GM10266 (cell line): ENCODE data around the gene OPN4.

ENCODE experiments used
- DNase-seq: peaks from one replicate; pipeline ENCODE4 v3.0.0; 2012; ENCODE audit errors: extremely low spot score
- TF ChIP-seq, protein P1 (sequence below): IDR thresholded peaks from 2 replicates; pipeline ENCODE4 v1.5.1; 2012; ENCODE audit warnings: mild to moderate bottlenecking, low read depth; ENCODE audit not compliant: control insufficient read depth, insufficient read depth; ENCODE audit errors: missing control alignments

OPN4 gene

DNA sequence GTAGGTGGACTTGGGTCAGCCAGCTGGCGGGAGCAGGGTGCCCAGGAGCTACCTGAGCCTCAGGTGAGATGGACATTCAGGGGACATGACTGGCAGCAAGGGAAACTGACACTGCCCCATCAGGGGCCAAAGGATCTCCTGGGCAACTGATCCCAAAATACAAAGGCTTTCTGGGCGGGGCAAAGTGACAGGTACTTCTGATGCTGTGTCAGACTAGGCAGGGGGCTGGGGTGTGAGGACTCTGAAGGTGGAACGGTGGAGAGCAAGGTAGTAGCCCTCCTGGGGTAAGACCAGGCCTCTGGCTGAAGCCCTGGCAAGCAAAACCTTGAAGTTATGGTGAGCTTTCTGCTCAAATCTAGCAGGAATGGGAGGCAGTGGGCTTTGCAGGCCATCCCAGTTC is 4.4 kb downstream of the OPN4 start:
- TF ChIP-seq, protein P1, sequence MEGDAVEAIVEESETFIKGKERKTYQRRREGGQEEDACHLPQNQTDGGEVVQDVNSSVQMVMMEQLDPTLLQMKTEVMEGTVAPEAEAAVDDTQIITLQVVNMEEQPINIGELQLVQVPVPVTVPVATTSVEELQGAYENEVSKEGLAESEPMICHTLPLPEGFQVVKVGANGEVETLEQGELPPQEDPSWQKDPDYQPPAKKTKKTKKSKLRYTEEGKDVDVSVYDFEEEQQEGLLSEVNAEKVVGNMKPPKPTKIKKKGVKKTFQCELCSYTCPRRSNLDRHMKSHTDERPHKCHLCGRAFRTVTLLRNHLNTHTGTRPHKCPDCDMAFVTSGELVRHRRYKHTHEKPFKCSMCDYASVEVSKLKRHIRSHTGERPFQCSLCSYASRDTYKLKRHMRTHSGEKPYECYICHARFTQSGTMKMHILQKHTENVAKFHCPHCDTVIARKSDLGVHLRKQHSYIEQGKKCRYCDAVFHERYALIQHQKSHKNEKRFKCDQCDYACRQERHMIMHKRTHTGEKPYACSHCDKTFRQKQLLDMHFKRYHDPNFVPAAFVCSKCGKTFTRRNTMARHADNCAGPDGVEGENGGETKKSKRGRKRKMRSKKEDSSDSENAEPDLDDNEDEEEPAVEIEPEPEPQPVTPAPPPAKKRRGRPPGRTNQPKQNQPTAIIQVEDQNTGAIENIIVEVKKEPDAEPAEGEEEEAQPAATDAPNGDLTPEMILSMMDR: no peak
- DNase-seq: no peak

DNA sequence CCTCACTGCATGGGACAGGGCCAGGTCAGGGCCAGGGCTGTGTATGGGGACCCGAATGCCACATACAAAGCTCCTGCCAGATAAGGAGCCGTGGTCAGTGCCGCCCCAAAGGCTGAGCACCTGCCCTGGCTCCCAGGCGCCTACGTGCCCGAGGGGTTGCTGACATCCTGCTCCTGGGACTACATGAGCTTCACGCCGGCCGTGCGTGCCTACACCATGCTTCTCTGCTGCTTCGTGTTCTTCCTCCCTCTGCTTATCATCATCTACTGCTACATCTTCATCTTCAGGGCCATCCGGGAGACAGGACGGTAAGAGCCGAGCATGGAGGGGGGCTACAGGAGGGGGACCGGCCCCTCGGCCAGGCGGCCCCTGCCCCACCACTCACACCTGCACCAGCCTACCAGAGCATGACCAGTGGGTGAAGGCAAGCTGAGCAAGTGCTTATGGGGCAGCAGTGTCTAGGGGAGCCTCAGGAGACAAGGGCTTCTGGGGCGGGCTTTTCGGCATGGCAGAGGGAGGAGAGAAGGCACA is 4.9 kb downstream of the OPN4 start:
- TF ChIP-seq, protein P1: no peak
- DNase-seq: no peak

GRCh38 chr10:86659721-86660453 is 5.5 kb downstream of the OPN4 start:
- DNase-seq: no peak
- TF ChIP-seq, protein P1: no peak

DNA sequence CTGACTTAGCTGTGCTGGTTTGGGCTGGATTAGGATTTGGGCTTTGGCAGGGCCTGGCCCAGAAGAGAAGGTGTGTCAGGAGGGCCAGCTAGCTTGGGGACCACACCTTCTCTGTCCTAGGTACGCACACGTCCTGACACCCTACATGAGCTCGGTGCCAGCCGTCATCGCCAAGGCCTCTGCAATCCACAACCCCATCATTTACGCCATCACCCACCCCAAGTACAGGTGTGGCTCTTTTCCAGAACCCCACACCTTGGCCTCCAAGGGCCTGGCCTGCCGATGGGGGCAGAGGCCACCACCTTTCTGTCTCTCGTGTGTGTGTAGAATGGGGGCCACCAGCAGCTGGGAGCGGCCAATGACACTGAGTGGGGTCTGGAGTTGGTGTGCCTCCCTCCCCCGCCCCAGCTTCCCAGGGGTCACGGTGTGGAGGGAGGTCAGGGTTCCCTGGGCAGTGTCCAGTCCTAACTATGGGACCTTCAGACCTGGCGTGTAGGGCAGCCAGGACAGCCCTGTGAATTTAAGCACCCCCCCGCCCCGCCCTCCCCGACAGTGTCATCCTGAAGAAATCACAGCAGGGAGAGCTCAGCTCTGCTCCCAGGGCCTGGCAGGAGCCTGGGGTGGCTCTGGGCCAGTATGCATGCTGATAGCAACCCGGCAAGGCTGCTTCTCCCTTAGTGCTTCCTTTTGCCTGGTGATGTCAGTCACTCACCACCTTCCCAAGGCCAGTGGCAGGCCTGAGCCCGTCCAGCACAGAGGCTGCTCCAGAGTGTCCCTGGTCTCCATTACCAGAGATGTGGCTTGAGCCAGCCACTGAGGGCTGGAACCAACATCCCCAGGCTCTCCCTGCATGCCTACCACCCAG is 7.0 kb downstream of the OPN4 start:
- TF ChIP-seq, protein P1: no peak
- no peak for DNase-seq

GRCh38 chr10:86662186-86663045 is 8.1 kb downstream of the OPN4 start:
- TF ChIP-seq, protein P1: no peak
- no peak for DNase-seq

GRCh38 chr10:86663046-86663345 is 8.6 kb downstream of the OPN4 start:
- no peak for DNase-seq
- TF ChIP-seq, protein P1: no peak
